DND-41 (cell line): ENCODE results near the gene MLH1.

Experiments used
- ATAC-seq: fragments of 200-7000 bp; cut with Tn5 transposase; 3 replicates; pipeline ENCODE4 v1.9.1; 2021; ENCODE audit warnings: low read depth; ENCODE audit not compliant: insufficient read depth
- DNase-seq: peaks from one replicate; pipeline ENCODE4 v3.0.0-alpha.2; 2020
- H2AFZ ChIP-seq: 2 replicates; pipeline ENCODE4 v1.6.0; 2012; ENCODE audit warnings: low read depth, low read length
- H3K27ac ChIP-seq: 2 replicates; pipeline ENCODE4 v1.5.1; 2012; ENCODE audit warnings: low read length, inconsistent platforms
- H3K27me3 ChIP-seq: fragments of 200-600 bp; sonication (generic); 2 replicates; pipeline ENCODE4 v1.6.0; 2012; ENCODE audit warnings: low read length, mild to moderate bottlenecking, inconsistent platforms; ENCODE audit not compliant: insufficient read depth, poor library complexity
- H3K36me3 ChIP-seq: 2 replicates; pipeline ENCODE4 v1.5.1; 2012; ENCODE audit warnings: low read length, inconsistent platforms; ENCODE audit not compliant: insufficient read depth
- H3K4me1 ChIP-seq: 2 replicates; pipeline ENCODE4 v1.5.1; 2012; ENCODE audit warnings: mild to moderate bottlenecking, low read length; ENCODE audit not compliant: insufficient read depth
- H3K4me2 ChIP-seq: 2 replicates; pipeline ENCODE4 v1.6.0; 2012; ENCODE audit warnings: mild to moderate bottlenecking, moderate library complexity, low read length, inconsistent platforms; ENCODE audit not compliant: insufficient read depth
- H3K4me3 ChIP-seq, 2 experiments: fragments of 200-600 bp in 1 of 2; shearing (Covaris generic) in 1 of 2; 2 replicates each; pipeline ENCODE4 v1.5.1; 2012 to 2016; ENCODE audit warnings: inconsistent platforms in 2 of 2, low read length in 2 of 2, mild to moderate bottlenecking in 2 of 2, low read depth in 1 of 2, moderate library complexity in 1 of 2
- H3K79me2 ChIP-seq: 2 replicates; pipeline ENCODE4 v1.6.0; 2012; ENCODE audit warnings: low read length, inconsistent platforms; ENCODE audit not compliant: insufficient read depth
- H3K9ac ChIP-seq: 2 replicates; pipeline ENCODE4 v1.6.0; 2012; ENCODE audit warnings: low read depth, mild to moderate bottlenecking, inconsistent platforms, low read length, moderate library complexity
- H3K9me3 ChIP-seq: 2 replicates; pipeline ENCODE4 v1.5.1; 2012; ENCODE audit warnings: low read length, moderate library complexity, mild to moderate bottlenecking, inconsistent platforms; ENCODE audit not compliant: insufficient read depth, severe bottlenecking
- H4K20me1 ChIP-seq: 2 replicates; pipeline ENCODE4 v1.6.0; 2012; ENCODE audit warnings: low read length; ENCODE audit not compliant: insufficient read depth
- CTCF ChIP-seq: IDR thresholded peaks from 2 replicates; pipeline ENCODE4 v1.5.1; 2012; ENCODE audit warnings: borderline replicate concordance, low read length, moderate library complexity, mild to moderate bottlenecking; ENCODE audit not compliant: poor library complexity, severe bottlenecking; ENCODE audit errors: extremely low read depth
- EZH2 ChIP-seq: IDR thresholded peaks from 3 replicates; pipeline ENCODE4 v1.6.1; 2012; ENCODE audit warnings: borderline replicate concordance, low read depth, mild to moderate bottlenecking, moderate library complexity, low read length, inconsistent platforms; ENCODE audit not compliant: severe bottlenecking

Gene MLH1

GRCh38 chr3:37056826-37057225, 63.5 kb downstream of the MLH1 start:
- H3K4me3 ChIP-seq = no peak overlapping the region
- no peak for DNase-seq
- TF ChIP-seq EZH2 (no peak), CTCF (no peak)
- no peaks in the 10 kb centered on the region for H3K9me3 ChIP-seq
- H3K36me3 ChIP-seq = peaks cover 80% of the 10 kb centered on the region
- H3K9ac ChIP-seq = no peak overlapping the region
- no peak overlapping the region for H3K27ac ChIP-seq
- no peaks in the 10 kb centered on the region for H4K20me1 ChIP-seq
- no peak overlapping the region for H3K4me2 ChIP-seq
- H3K79me2 ChIP-seq = no peaks in the 10 kb centered on the region
- no peaks in the 10 kb centered on the region for H3K4me1 ChIP-seq
- H2AFZ ChIP-seq = no peak overlapping the region
- H3K27me3 ChIP-seq = no peaks in the 10 kb centered on the region
- no peak for ATAC-seq

DNA sequence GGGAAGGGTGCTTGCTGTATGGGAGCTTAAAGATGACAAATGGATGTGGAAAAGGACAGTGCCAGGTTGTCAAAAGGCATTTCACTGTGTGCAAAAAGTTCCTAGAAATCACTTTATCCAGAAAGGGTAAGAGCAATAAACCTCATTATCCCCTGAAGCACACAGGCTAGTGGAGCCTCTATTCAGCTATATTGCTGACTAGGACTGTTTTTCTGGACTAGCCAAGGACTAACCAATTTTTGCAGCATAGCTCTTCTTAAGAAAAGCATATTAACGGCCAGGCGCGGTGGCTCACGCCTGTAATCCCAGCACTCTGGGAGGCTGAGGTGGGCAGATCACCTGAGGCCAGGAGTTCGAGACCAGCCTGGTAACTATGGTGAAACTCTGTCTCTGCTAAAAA, 64.8 kb downstream of the MLH1 start:
- no peaks in the 10 kb centered on the region for H3K79me2 ChIP-seq
- no peak overlapping the region for H3K9ac ChIP-seq
- H3K4me1 ChIP-seq = no peaks in the 10 kb centered on the region
- H3K27ac ChIP-seq = no peak overlapping the region
- peaks cover 73% of the 10 kb centered on the region for H3K36me3 ChIP-seq
- H2AFZ ChIP-seq = no peak overlapping the region
- no peak overlapping the region for H3K4me2 ChIP-seq
- DNase-seq = no peak
- TF ChIP-seq CTCF (no peak), EZH2 (no peak)
- ATAC-seq = no peak
- H3K27me3 ChIP-seq = no peaks in the 10 kb centered on the region
- no peaks in the 10 kb centered on the region for H3K9me3 ChIP-seq
- no peaks in the 10 kb centered on the region for H4K20me1 ChIP-seq
- no peak overlapping the region for H3K4me3 ChIP-seq

GRCh38 chr3:37064747-37065146, 71.4 kb downstream of the MLH1 start:
- peaks cover 45% of the 10 kb centered on the region for H3K36me3 ChIP-seq
- H3K9ac ChIP-seq = no peak overlapping the region
- no peaks in the 10 kb centered on the region for H3K9me3 ChIP-seq
- no peak overlapping the region for H3K4me3 ChIP-seq
- H4K20me1 ChIP-seq = no peaks in the 10 kb centered on the region
- H3K27me3 ChIP-seq = no peaks in the 10 kb centered on the region
- no peak overlapping the region for H3K27ac ChIP-seq
- no peaks in the 10 kb centered on the region for H3K4me1 ChIP-seq
- H3K4me2 ChIP-seq = no peak overlapping the region
- H3K79me2 ChIP-seq = no peaks in the 10 kb centered on the region
- no peak overlapping the region for H2AFZ ChIP-seq
- DNase-seq (no peak), ATAC-seq (no peak)
- TF ChIP-seq EZH2 (no peak), CTCF (no peak)

DNA sequence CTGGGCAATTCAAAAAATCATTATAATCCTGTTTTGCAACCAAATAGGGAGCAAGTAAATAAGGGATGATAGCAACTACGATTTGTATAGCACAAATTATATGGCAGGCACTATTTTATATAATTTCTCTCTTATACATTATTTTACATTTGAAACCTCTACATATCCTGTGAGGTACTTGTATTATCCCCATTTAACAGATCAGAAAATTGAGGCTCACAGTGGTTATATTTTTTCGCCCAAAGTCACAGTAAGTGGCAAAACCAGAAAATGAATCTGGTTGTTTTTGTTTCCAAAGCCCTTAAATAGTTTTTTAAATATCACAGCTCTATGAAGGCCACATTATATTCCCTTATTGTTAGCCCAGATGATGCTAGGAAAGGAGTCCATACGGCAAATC, 74.3 kb downstream of the MLH1 start:
- no peak for ATAC-seq

More for the DNA sequence above, 74.3 kb downstream of the MLH1 start:
- H4K20me1 ChIP-seq = no peaks in the 10 kb centered on the region
- no peak overlapping the region for H3K27ac ChIP-seq
- no peak for TF ChIP-seq EZH2
- no peak for TF ChIP-seq CTCF
- no peak overlapping the region for H3K4me2 ChIP-seq
- H3K9ac ChIP-seq = no peak overlapping the region
- H3K4me3 ChIP-seq = no peak overlapping the region
- H3K9me3 ChIP-seq = no peaks in the 10 kb centered on the region
- no peaks in the 10 kb centered on the region for H3K79me2 ChIP-seq
- peaks cover 3% of the 10 kb centered on the region; the same call in 1 of the 2 replicates for H3K4me1 ChIP-seq
- no peak for DNase-seq
- no peaks in the 10 kb centered on the region for H3K27me3 ChIP-seq
- no peak overlapping the region for H2AFZ ChIP-seq
- peaks cover 36% of the 10 kb centered on the region for H3K36me3 ChIP-seq
